ENCODE data around the gene FLOT1.

FLOT1 gene

GRCh38 chr6:30721198-30722024 is 21.1 kb downstream of the FLOT1 start (continued):
- peak; percentile 52; the same call in 1 of the 2 replicates for TF ChIP-seq ZBTB11 (tag by site-specific recombination; conservative IDR thresholded peaks at IDR 0.05; ENCODE audit: low read depth)
- no peak for TF ChIP-seq ZNF366 (tag by site-specific recombination; conservative IDR thresholded peaks at IDR 0.05)
- TF ChIP-seq ZNF391 (tag by site-specific recombination; IDR thresholded peaks at IDR 0.05; ENCODE audit: borderline replicate concordance, low read depth): no peak
- no peak for TF ChIP-seq REST (tag by site-specific recombination; IDR thresholded peaks at IDR 0.05)
- no peak for TF ChIP-seq ZNF280D (tag by site-specific recombination; IDR thresholded peaks at IDR 0.05)
- no peak for TF ChIP-seq MYNN (tag by site-specific recombination; IDR thresholded peaks at IDR 0.05; ENCODE audit: borderline replicate concordance)
- no peak for TF ChIP-seq ZNF747 (tag by site-specific recombination; IDR thresholded peaks at IDR 0.05)
- no peak for TF ChIP-seq ZNF596 (tag by site-specific recombination; IDR thresholded peaks at IDR 0.05)
- peak; percentile 93 for TF ChIP-seq ZBTB7A (tag by site-specific recombination; IDR thresholded peaks at IDR 0.05; ENCODE audit: low read depth)
- no peak for TF ChIP-seq SCRT1 (tag by site-specific recombination; IDR thresholded peaks at IDR 0.05; ENCODE audit: borderline replicate concordance)
- TF ChIP-seq KLF8 (tag by site-specific recombination; IDR thresholded peaks at IDR 0.05): peak; percentile 82
- no peak for TF ChIP-seq ZNF274 (IDR thresholded peaks at IDR 0.05; ENCODE audit: low read length)
- no peak for TF ChIP-seq ZNF274 (tag by site-specific recombination; IDR thresholded peaks at IDR 0.05; ENCODE audit: borderline replicate concordance)
- TF ChIP-seq ZNF18 (tag by site-specific recombination; IDR thresholded peaks at IDR 0.05): no peak
- TF ChIP-seq ZIC2 (tag by site-specific recombination; IDR thresholded peaks at IDR 0.05): no peak
- peak; percentile 92 for TF ChIP-seq KLF9 (tag by site-specific recombination; IDR thresholded peaks at IDR 0.05; ENCODE audit: low read depth)
- TF ChIP-seq ZNF571 (tag by site-specific recombination; IDR thresholded peaks at IDR 0.05): no peak
- no peak for TF ChIP-seq ZNF704 (tag by site-specific recombination; IDR thresholded peaks at IDR 0.05)
- TF ChIP-seq ZNF155 (tag by site-specific recombination; IDR thresholded peaks at IDR 0.05): no peak
- TF ChIP-seq ZNF626 (tag by site-specific recombination; IDR thresholded peaks at IDR 0.05): no peak
- no peak; the same call in 1 of the 2 replicates for TF ChIP-seq TCF7L2 (IDR thresholded peaks at IDR 0.05; ENCODE audit: borderline replicate concordance, low read depth, low read length)
- no peak for TF ChIP-seq ZNF280C (tag by site-specific recombination; IDR thresholded peaks at IDR 0.05)
- TF ChIP-seq ZNF561 (tag by site-specific recombination; IDR thresholded peaks at IDR 0.05; ENCODE audit: borderline replicate concordance): no peak
- no peak for TF ChIP-seq ZBTB1 (tag by site-specific recombination; IDR thresholded peaks at IDR 0.05)
